Measurements from ENCODE around the gene LAPTM5. TPM values are rescaled to one million over a fixed set of nuclear protein-coding genes. Genes with fewer than 3 reads are reported as not detected.

The LAPTM5 gene
- total RNA-seq, 4 donors from 2014 or later: 8.7 to 21.5 (median 15.6) TPM

- DNase-seq (ENCODE audit: low spot score in 2 of 2): no peak
- no peak overlapping the region for H3K4me3 ChIP-seq (ENCODE audit: low read depth, poor library complexity, severe bottlenecking)
- intact Hi-C loops (cut with DNase I; ENCODE audit: low total_unique reads): no loop called here
- no peak for TF ChIP-seq CTCF (IDR thresholded peaks at IDR 0.05)
- no peak for TF ChIP-seq POLR2A (IDR thresholded peaks at IDR 0.05)
- 87 to 90% methylated on average over 16 to 17 of the region's 18 CpGs for WGBS, 2 donors
These were observed 18.8 kb upstream of the LAPTM5 start for GRCh38 chr1:30776097-30777059.

GRCh38 chr1:30775433-30775975 lies 17.9 kb upstream of the LAPTM5 start:
- no peak for DNase-seq (ENCODE audit: low spot score in 2 of 2)
- intact Hi-C loops (cut with DNase I; ENCODE audit: low total_unique reads): no loop called here
- 76 to 82% methylated on average over 11 to 12 of the region's 12 CpGs for WGBS, 2 donors
- H3K4me3 ChIP-seq (ENCODE audit: low read depth, poor library complexity, severe bottlenecking): no peak overlapping the region
- TF ChIP-seq POLR2A (IDR thresholded peaks at IDR 0.05) (no peak), CTCF (IDR thresholded peaks at IDR 0.05) (no peak)

DNA sequence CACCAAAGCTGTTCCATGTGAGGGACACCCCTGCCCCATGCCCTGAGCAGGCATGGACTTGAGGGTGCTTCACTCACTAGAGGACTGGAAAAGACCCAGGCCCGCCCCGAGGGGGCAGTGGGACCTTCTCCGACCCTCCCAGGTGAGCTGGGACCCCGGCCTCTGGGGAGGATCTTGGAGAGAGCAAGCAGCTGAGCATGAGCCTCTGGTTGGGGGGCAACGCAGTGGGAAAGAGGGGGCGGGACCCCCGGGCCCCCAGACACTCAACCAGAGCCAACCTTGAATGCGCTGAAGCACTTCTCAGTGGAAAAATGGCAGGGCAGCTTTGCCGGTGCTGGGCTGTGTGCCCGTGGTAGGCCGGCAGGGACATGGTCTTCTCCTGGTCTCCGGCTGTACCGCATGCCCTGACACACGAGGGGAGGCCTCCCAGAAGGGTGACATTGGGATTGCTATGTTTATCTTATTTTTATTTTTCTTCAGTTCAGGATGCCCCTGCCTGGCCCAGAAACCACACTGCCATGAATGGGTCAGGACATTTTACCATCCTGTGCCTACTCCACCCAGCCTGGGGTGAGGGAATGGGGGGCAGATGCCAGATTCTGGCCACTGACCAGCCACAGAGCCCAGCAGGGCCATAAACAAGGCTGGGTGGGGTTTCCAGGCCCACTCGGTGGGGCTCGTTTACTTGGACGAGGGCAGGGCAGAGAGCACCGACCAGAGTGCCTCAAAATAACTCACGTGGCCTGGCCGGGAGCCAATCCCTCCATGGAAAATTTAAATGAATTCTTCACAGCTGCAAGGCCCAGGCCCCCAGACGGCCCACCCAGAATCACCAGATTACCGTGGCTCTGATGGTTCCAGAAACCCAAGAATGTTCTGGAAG lies 17.2 kb upstream of the LAPTM5 start:
- WGBS, 2 donors: 55 to 70% methylated on average over 20 to 22 of the region's 22 CpGs
- no peak for DNase-seq (ENCODE audit: low spot score in 2 of 2)
- TF ChIP-seq CTCF (IDR thresholded peaks at IDR 0.05) (no peak), POLR2A (IDR thresholded peaks at IDR 0.05) (no peak)
- no peak overlapping the region for H3K4me3 ChIP-seq (ENCODE audit: low read depth, poor library complexity, severe bottlenecking)
- intact Hi-C loops (cut with DNase I; ENCODE audit: low total_unique reads): no loop called here

DNA sequence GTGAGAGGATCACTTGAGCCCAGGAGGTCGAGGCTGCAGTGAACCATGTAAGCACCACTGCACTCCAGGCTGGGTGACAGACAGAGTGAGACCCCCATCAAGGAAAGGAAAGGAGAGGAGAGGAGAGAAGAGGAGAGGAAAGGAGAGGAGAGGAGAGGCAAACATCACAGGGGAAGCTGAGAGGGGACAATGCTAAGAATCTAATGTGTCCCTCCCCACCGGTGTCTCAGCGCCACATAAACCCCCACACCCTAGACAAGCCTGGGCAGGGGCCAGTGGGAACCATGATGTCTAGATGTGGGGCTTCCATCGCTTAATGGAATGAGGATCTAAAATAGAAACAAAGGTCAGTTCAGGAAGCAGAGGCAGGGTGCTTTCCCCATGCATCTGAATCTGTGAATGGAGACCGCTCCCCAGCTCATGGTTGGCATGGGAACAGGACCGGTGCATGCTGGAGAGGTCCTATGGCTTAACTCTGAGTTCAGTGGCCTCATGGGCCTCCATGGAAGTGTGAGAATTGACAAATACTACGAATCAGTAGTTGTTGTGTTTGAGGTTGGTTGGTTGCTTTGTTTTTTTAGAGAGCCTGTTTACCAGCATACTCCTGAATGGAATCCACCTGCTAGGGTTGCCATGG lies 16.3 kb upstream of the LAPTM5 start:
- intact Hi-C loops (cut with DNase I; ENCODE audit: low total_unique reads): no loop called here
- WGBS, 2 donors: 62 to 70% methylated on average over 7 of the region's 7 CpGs
- H3K4me3 ChIP-seq (ENCODE audit: low read depth, poor library complexity, severe bottlenecking): no peak overlapping the region
- TF ChIP-seq CTCF (IDR thresholded peaks at IDR 0.05): no peak
- TF ChIP-seq POLR2A (IDR thresholded peaks at IDR 0.05): no peak
- DNase-seq (ENCODE audit: low spot score in 2 of 2): no peak

DNA sequence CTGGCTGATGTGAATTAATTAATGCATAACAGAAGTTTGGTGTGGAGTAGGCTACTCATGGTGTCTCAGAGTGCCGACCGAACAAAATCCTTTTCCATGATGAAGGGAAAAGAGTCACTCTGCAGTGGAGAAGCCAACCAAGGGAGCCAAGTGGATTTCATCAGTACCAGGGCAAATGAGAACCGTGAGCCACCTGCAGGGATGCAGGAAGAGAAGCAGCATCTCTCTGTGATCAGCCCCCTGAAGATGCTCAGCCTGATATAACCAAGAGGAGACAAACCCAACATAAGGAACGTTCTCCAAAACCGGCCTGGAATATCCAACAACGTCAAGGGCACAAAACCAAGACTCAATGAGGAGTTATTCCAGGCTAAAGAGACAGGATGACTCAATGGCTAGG lies 13.4 kb upstream of the LAPTM5 start:
- DNase-seq (ENCODE audit: low spot score in 2 of 2): no peak
- H3K4me3 ChIP-seq (ENCODE audit: low read depth, poor library complexity, severe bottlenecking): no peak overlapping the region
- WGBS, 2 donors: 63 to 82% methylated on average over 6 of the region's 6 CpGs
- intact Hi-C loops (cut with DNase I; ENCODE audit: low total_unique reads): no loop called here
- TF ChIP-seq CTCF (IDR thresholded peaks at IDR 0.05) (no peak), POLR2A (IDR thresholded peaks at IDR 0.05) (no peak)
